IPS DF 19.7 (cell line): Measurements from ENCODE around the gene ARRB2.

Source experiments
- DNase-seq: peaks from one replicate; pipeline ENCODE4 v3.0.0-alpha.2; 2013; ENCODE audit warnings: low read depth, low spot score

Gene ARRB2

DNA sequence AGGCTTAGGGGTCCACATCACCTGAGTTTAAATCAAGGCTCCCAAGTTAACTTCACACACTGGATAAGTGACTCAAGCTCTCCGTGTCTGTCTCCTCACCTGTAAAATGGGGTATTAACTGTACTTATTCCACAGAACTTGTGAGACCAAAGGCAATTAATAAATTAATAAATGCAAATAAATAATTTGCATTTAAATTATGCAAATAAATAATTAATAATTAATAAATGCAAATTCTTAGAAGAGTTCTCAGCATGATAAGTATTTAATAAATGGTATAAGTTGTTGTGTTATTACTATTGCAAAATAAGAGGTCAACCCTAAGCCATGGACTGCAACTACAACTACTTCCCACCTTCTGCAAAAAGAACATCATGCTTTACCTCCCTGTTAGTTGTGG is 43.0 kb downstream of the ARRB2 start:
- DNase-seq: no peak

DNA sequence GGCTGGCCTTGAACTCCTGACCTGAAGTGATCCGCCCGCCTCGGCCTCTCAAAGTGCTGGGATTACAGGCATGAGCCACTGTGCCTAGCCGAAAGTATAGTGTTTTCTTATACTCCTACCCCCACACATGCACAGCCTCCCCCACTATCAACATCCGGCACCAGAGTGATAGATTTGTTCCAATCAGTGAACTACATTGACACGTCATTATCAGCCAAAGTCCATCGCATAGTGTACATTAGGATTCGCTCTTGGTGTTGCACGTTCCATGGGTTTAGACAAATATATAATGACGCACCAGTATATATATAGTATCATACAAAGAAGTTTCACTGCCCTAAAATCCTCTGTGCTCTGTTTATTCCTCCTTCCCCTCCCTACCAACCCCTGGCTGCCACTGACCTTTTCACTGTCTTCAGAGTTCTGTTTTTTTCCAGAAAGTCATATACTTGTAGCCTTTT is 49.4 kb downstream of the ARRB2 start:
- DNase-seq: no peak

DNA sequence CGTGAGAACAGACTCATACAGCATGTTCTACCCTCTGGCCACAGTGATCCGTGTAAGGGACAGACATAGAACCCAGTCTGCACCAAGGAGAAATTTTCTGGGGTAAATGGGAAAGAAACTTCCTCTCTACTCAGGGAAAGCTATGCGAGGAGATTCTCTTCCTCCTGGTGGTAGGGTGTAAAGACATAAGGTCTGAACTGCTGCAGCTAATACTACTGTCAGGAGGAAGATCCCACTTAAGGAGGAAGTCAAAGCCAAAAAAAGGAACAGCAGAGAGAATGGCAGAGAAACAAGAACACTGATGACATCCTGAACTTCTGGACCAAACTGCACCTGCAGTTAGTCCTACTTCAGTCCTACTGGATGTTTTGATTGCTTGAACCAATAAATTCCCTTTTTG is 54.2 kb downstream of the ARRB2 start:
- DNase-seq: no peak

DNA sequence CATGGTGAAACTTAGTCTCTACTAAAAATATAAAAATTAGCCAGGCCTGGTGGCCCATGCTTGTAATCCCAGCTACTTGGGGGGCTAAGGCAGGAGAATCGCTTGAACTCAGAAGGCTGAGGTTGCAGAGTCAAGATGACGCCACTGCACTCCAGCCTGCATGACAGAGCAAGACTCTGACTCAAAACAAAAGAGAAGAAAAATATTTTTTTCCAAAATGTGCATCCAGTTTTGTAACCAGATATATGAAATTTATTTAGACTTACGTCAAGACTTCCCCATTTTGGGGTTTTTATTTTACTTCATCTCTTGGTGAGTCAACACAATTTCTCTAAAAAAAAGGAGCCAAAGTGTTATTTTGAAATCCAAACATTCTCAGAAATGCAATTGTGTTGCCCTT is 55.8 kb downstream of the ARRB2 start:
- DNase-seq: no peak

DNA sequence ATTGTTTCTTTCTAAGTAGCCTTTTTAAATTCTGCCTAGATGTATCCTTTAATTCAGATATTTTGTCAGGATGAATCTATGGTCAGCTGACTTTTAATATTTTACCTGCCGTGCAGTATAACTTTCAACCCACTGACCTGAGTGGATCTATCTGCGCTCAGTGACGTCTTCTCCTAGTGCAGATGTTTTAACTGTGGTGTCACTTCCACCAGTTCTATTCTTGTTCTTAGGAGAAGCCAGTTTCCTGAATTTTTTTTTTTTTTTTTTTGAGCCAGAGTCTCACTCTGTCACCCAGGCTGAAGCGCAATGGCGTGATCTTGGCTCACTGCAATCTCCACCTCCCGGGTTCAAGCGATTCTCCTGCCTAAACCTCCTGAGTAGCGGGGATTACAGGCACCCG is 56.3 kb downstream of the ARRB2 start:
- DNase-seq: no peak

- no peak for DNase-seq
These were observed 57.9 kb downstream of the ARRB2 start for GRCh38 chr17:4768298-4768697.

GRCh38 chr17:4769628-4770027 is 59.2 kb downstream of the ARRB2 start:
- no peak for DNase-seq
